WTC11 (cell line): ENCODE results near the gene SLC7A10.

Experiments
- CTCF ChIP-seq: fragments of 200-600 bp; IDR thresholded peaks from 2 replicates; pipeline ENCODE4 v1.8.0; 2022; ENCODE audit warnings: antibody characterized with exemption
- FOXP1 ChIP-seq: sonication (generic); formaldehyde crosslinking; IDR thresholded peaks from 2 replicates; pipeline ENCODE4 v1.8.0; 2022; ENCODE audit warnings: missing genetic modification reagents, mild to moderate bottlenecking, moderate library complexity, borderline replicate concordance
- JUN ChIP-seq: sonication (generic); formaldehyde crosslinking; IDR thresholded peaks from 2 replicates; pipeline ENCODE4 v1.8.0; 2023; ENCODE audit warnings: mild to moderate bottlenecking, missing genetic modification reagents
- MAX ChIP-seq: sonication (generic); formaldehyde crosslinking; IDR thresholded peaks from 2 replicates; pipeline ENCODE4 v1.8.0; 2022; ENCODE audit warnings: mild to moderate bottlenecking, missing genetic modification reagents
- TEAD4 ChIP-seq: sonication (generic); formaldehyde crosslinking; IDR thresholded peaks from 2 replicates; pipeline ENCODE4 v1.8.0; 2022; ENCODE audit warnings: mild to moderate bottlenecking, missing genetic modification reagents
- TF ChIP-seq, protein P1 (sequence below): sonication (generic); formaldehyde crosslinking; IDR thresholded peaks from 2 replicates; pipeline ENCODE4 v1.8.0; 2022; ENCODE audit warnings: mild to moderate bottlenecking, missing genetic modification reagents
- TF ChIP-seq, protein P2 (sequence below): sonication (generic); formaldehyde crosslinking; IDR thresholded peaks from 2 replicates; pipeline ENCODE4 v1.8.0; 2023; ENCODE audit warnings: missing genetic modification reagents

GRCh38 chr19:33271246-33272021, 45.8 kb upstream of the SLC7A10 start:
- TF ChIP-seq JUN (no peak), CTCF (no peak), TEAD4 (CRISPR knock-in tag) (no peak), MAX (no peak), FOXP1 (CRISPR knock-in tag) (no peak)
- TF ChIP-seq, protein P1, sequence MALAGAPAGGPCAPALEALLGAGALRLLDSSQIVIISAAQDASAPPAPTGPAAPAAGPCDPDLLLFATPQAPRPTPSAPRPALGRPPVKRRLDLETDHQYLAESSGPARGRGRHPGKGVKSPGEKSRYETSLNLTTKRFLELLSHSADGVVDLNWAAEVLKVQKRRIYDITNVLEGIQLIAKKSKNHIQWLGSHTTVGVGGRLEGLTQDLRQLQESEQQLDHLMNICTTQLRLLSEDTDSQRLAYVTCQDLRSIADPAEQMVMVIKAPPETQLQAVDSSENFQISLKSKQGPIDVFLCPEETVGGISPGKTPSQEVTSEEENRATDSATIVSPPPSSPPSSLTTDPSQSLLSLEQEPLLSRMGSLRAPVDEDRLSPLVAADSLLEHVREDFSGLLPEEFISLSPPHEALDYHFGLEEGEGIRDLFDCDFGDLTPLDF, result no peak
- TF ChIP-seq, protein P2, sequence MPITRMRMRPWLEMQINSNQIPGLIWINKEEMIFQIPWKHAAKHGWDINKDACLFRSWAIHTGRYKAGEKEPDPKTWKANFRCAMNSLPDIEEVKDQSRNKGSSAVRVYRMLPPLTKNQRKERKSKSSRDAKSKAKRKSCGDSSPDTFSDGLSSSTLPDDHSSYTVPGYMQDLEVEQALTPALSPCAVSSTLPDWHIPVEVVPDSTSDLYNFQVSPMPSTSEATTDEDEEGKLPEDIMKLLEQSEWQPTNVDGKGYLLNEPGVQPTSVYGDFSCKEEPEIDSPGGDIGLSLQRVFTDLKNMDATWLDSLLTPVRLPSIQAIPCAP (CRISPR knock-in tag), result no peak
